PC-3 (cell line): Measurements from ENCODE around the gene LPCAT1. TPM values are rescaled to one million over a fixed set of nuclear protein-coding genes. Genes with fewer than 3 reads are reported as not detected.

Source experiments
- ATAC-seq: fragments of 200-7000 bp; cut with Tn5 transposase; 2 replicates; pipeline ENCODE4 v1.9.1; 2020; ENCODE audit warnings: mild to moderate bottlenecking, moderate library complexity
- BruUV-seq: library from RNA; stranded (reverse); fragments of 400-500 nt; replicated peaks from 2 replicates; lab custom pipeline; 2021; lab: Mats Ljungman, UMichigan
- CTCF ChIA-PET: fragments of 300-600 bp; sonication (Branson Sonifier 250); formaldehyde crosslinking; loops from one replicate; lab custom pipeline; 2022; ENCODE audit warnings: antibody characterized with exemption; lab: Charles Lee
- POLR2A ChIA-PET: fragments of 300-600 bp; sonication (Branson Sonifier 250); formaldehyde crosslinking; loops from one replicate; lab custom pipeline; 2022; ENCODE audit warnings: antibody characterized with exemption; ENCODE audit not compliant: unreplicated experiment; lab: Charles Lee
- DNase-seq: peaks from one replicate; pipeline ENCODE4 v3.0.0-alpha.2; 2015
- H2AFZ ChIP-seq: fragments of 300-600 bp; sonication (generic); 2 replicates; pipeline ENCODE4 v1.6.0; 2016; ENCODE audit warnings: antibody characterized with exemption, low read length
- H3F3A ChIP-seq: fragments of 300-600 bp; sonication (generic); one replicate; pipeline ENCODE4 v1.6.0; 2017; ENCODE audit warnings: antibody characterized with exemption, low read length, control low read depth, mild to moderate bottlenecking; ENCODE audit not compliant: unreplicated experiment
- H3K27ac ChIP-seq: fragments of 300-600 bp; sonication (generic); 2 replicates; pipeline ENCODE4 v1.5.1; 2016; ENCODE audit warnings: mild to moderate bottlenecking, low read length
- H3K27me3 ChIP-seq: fragments of 300-600 bp; sonication (generic); 2 replicates; pipeline ENCODE4 v1.6.1; 2016; ENCODE audit warnings: low read length, mixed read lengths
- H3K36me3 ChIP-seq: fragments of 300-600 bp; sonication (generic); 2 replicates; pipeline ENCODE4 v1.6.1; 2016; ENCODE audit warnings: low read depth, mixed run types, low read length, mixed read lengths
- H3K4me1 ChIP-seq: fragments of 300-600 bp; sonication (generic); 2 replicates; pipeline ENCODE4 v1.5.1; 2016; ENCODE audit warnings: low read length; ENCODE audit not compliant: insufficient read depth
- H3K4me2 ChIP-seq: fragments of 300-600 bp; sonication (generic); 2 replicates; pipeline ENCODE4 v1.6.0; 2016; ENCODE audit warnings: low read length
- H3K4me3 ChIP-seq: fragments of 300-600 bp; sonication (generic); 2 replicates; pipeline ENCODE4 v1.5.1; 2016; ENCODE audit warnings: mild to moderate bottlenecking, low read length, mixed read lengths
- H3K79me2 ChIP-seq: fragments of 300-600 bp; sonication (generic); 2 replicates; pipeline ENCODE4 v1.6.1; 2017; ENCODE audit warnings: low read length, mixed read lengths
- H3K9ac ChIP-seq: fragments of 300-600 bp; sonication (generic); 2 replicates; pipeline ENCODE4 v1.6.0; 2016; ENCODE audit warnings: mild to moderate bottlenecking, low read length
- H3K9me2 ChIP-seq: fragments of 300-600 bp; sonication (generic); replicated peaks from 2 replicates; pipeline ENCODE4 v1.6.1; 2016; ENCODE audit warnings: mixed run types, low read length, mixed read lengths
- H3K9me3 ChIP-seq: fragments of 300-600 bp; sonication (generic); 2 replicates; pipeline ENCODE4 v1.6.1; 2016; ENCODE audit warnings: low read length, mixed read lengths
- H4K20me1 ChIP-seq: fragments of 300-600 bp; sonication (generic); 2 replicates; pipeline ENCODE4 v1.6.1; 2016; ENCODE audit warnings: low read length, mixed read lengths
- EZH2 ChIP-seq: fragments of 300-600 bp; sonication (generic); IDR thresholded peaks from one replicate; pipeline ENCODE4 v1.6.1; 2017; ENCODE audit warnings: antibody characterized with exemption, mild to moderate bottlenecking, low read length; ENCODE audit not compliant: unreplicated experiment
- EZH2phosphoT487 ChIP-seq: fragments of 300-600 bp; sonication (generic); IDR thresholded peaks from 2 replicates; pipeline ENCODE4 v1.6.1; 2018; ENCODE audit warnings: mild to moderate bottlenecking, antibody characterized with exemption, low read length, borderline replicate concordance
- intact Hi-C: fragments of 100-400 bp; cut with micrococcal nuclease; formaldehyde crosslinking; loops from 2 replicates; pipeline ENCODE4 v1.9.0; 2023
- total RNA-seq: library from RNA; depleted of rRNA; stranded (reverse); fragments of >200 nt; gene quantifications from 2 replicates; pipeline ENCODE4 v1.2.3, GENCODE V29; 2014
- TF ChIP-seq, protein P1 (sequence below): fragments of 300-600 bp; sonication (generic); conservative IDR thresholded peaks from 2 replicates; pipeline ENCODE4 v1.5.1; 2017; ENCODE audit warnings: antibody characterized with exemption, low read depth, mild to moderate bottlenecking, low read length

LPCAT1 gene
- total RNA-seq, 1 experiment from 2014 or later = 121 TPM

- intact Hi-C loops = no loop called here
- Histone ChIP-seq H3K9me2 (no peaks in the 10 kb centered on the region), H2AFZ (no peak overlapping the region), H4K20me1 (no peaks in the 10 kb centered on the region), H3K36me3 (peaks cover 49% of the 10 kb centered on the region), H3K9me3 (no peaks in the 10 kb centered on the region), H3K27ac (no peak overlapping the region), H3F3A (no peaks in the 10 kb centered on the region), H3K9ac (no peak overlapping the region), H3K27me3 (no peaks in the 10 kb centered on the region), H3K79me2 (no peaks in the 10 kb centered on the region), H3K4me3 (no peak overlapping the region), H3K4me1 (peaks cover 4% of the 10 kb centered on the region; the same call in 1 of the 2 replicates), H3K4me2 (no peak overlapping the region)
- ChIA-PET CTCF (interaction anchor here (0.7 kb wide), 1 partner anchor 186 kb away, joined by 3 read pairs; no protein-coding TSS in a partner anchor), POLR2A (no interaction called here)
- BruUV-seq = no TSS peak
- no peak for ATAC-seq
- TF ChIP-seq EZH2phosphoT487 (no peak), EZH2 (no peak)
- TF ChIP-seq, protein P1, sequence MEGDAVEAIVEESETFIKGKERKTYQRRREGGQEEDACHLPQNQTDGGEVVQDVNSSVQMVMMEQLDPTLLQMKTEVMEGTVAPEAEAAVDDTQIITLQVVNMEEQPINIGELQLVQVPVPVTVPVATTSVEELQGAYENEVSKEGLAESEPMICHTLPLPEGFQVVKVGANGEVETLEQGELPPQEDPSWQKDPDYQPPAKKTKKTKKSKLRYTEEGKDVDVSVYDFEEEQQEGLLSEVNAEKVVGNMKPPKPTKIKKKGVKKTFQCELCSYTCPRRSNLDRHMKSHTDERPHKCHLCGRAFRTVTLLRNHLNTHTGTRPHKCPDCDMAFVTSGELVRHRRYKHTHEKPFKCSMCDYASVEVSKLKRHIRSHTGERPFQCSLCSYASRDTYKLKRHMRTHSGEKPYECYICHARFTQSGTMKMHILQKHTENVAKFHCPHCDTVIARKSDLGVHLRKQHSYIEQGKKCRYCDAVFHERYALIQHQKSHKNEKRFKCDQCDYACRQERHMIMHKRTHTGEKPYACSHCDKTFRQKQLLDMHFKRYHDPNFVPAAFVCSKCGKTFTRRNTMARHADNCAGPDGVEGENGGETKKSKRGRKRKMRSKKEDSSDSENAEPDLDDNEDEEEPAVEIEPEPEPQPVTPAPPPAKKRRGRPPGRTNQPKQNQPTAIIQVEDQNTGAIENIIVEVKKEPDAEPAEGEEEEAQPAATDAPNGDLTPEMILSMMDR = no peak
- DNase-seq = no peak
Measured at GRCh38 chr5:1471240-1471853, 52.4 kb downstream of the LPCAT1 start.

- no peak overlapping the region for H3K27ac ChIP-seq
- H3K9me2 ChIP-seq = no peaks in the 10 kb centered on the region
- ATAC-seq (no peak), DNase-seq (no peak)
- no peak overlapping the region for H3K9ac ChIP-seq
- POLR2A ChIA-PET = no interaction called here
- H3K9me3 ChIP-seq = no peaks in the 10 kb centered on the region
- H3K79me2 ChIP-seq = no peaks in the 10 kb centered on the region
- H4K20me1 ChIP-seq = no peaks in the 10 kb centered on the region
- no peaks in the 10 kb centered on the region for H3K27me3 ChIP-seq
- peaks cover 50% of the 10 kb centered on the region for H3K36me3 ChIP-seq
- TF ChIP-seq EZH2 = no peak
- no peak for TF ChIP-seq EZH2phosphoT487
- TF ChIP-seq, protein P1 = no peak
- H2AFZ ChIP-seq = no peak overlapping the region
- intact Hi-C loops = no loop called here
- H3K4me2 ChIP-seq = no peak overlapping the region
- CTCF ChIA-PET = interaction anchor here (0.7 kb wide), 1 partner anchor 187 kb away, joined by 3 read pairs; no protein-coding TSS in a partner anchor
- H3K4me3 ChIP-seq = no peak overlapping the region
- no TSS peak for BruUV-seq
- H3F3A ChIP-seq = no peaks in the 10 kb centered on the region
- peaks cover 4% of the 10 kb centered on the region; the same call in 1 of the 2 replicates for H3K4me1 ChIP-seq
Measured at GRCh38 chr5:1470762-1471211, 53.0 kb downstream of the LPCAT1 start.
